Aorta (tissue), 5 donors: ENCODE data around the gene DNAAF3. TPM values are rescaled to one million over a fixed set of nuclear protein-coding genes. Genes with fewer than 3 reads are reported as not detected.

Experiments
- ATAC-seq: fragments of 200-7000 bp; cut with Tn5 transposase; one replicate; pipeline ENCODE4 v1.9.1; 2022; ENCODE audit warnings: moderate library complexity; ENCODE audit not compliant: low FRiP score
- DNase-seq, 2 donors: peaks; one replicate each; pipeline ENCODE4 v3.0.0-alpha.2; 2020
- H3K27ac ChIP-seq, 2 donors: one replicate each; pipeline ENCODE4 v1.5.1; 2013; ENCODE audit warnings: low read length in 2 of 2, mild to moderate bottlenecking in 2 of 2, moderate library complexity in 2 of 2, control low read depth in 1 of 2, inconsistent platforms in 1 of 2, low read depth in 1 of 2
- H3K27me3 ChIP-seq, 2 donors: one replicate each; pipeline ENCODE4 v1.6.1; 2013; ENCODE audit warnings: control low read depth in 1 of 2, low read length in 1 of 2, mild to moderate bottlenecking in 1 of 2, moderate library complexity in 1 of 2; ENCODE audit not compliant: insufficient read depth in 2 of 2, control insufficient read depth in 1 of 2
- H3K36me3 ChIP-seq, 2 donors: one replicate each; pipeline ENCODE4 v1.6.1; 2013; ENCODE audit warnings: control low read depth in 1 of 2, low read length in 1 of 2, mild to moderate bottlenecking in 1 of 2; ENCODE audit not compliant: insufficient read depth in 2 of 2, control insufficient read depth in 1 of 2
- H3K4me1 ChIP-seq, 2 donors: one replicate each; pipeline ENCODE4 v1.6.1; 2013; ENCODE audit warnings: low read length in 2 of 2, control low read depth in 1 of 2, mild to moderate bottlenecking in 1 of 2, moderate library complexity in 1 of 2; ENCODE audit not compliant: insufficient read depth in 2 of 2, control insufficient read depth in 1 of 2
- H3K4me3 ChIP-seq, 2 donors: one replicate each; pipeline ENCODE4 v1.5.1; 2013; ENCODE audit warnings: low read length in 2 of 2, control low read depth in 1 of 2, mild to moderate bottlenecking in 1 of 2
- H3K9me3 ChIP-seq: one replicate; pipeline ENCODE4 v1.6.1; 2013; ENCODE audit warnings: mild to moderate bottlenecking, low read length; ENCODE audit not compliant: control insufficient read depth
- WGBS, 2 donors: extraction: QIAGEN DNeasy Blood & Tissue Kit; methylation state at CpG; one replicate each; pipeline ENCODE4 v1.1.7; 2013; 5-methylcytosine and 5-hydroxymethylcytosine counted together
- intact Hi-C, 2 donors: fragments of 100-400 bp; cut with DNase I; formaldehyde crosslinking; loops; one replicate each; pipeline versions ENCODE4 v1.14.2 to v1.15.0; 2022
- polyA plus RNA-seq, 2 donors: library from polyadenylated mRNA; stranded (reverse); fragments of 200-250 nt; gene quantifications; one replicate each; pipeline ENCODE4 v1.2.3, GENCODE V29; 2013
- total RNA-seq, 2 donors: library from RNA; stranded (reverse); fragmentation: NEBNext Ultra II Directional; extraction: Animal tissue kit (Norgen Biotek cat#: 25700); gene quantifications; one replicate each; pipeline ENCODE4 v1.2.1, GENCODE V29; 2021
- donor health status: healthy with polysubstance abuse.
- donor health status: Bipolar disorder and iron deficiency.
- donor health status: DM: no; HTN: no; CAD: no.
- donor health status: DM: no; HTN: no; CAD: no.
- donor health status: DM: yes; HTN: yes; CAD: no.

The DNAAF3 gene
- total and polyA plus RNA-seq, 4 donors = 0.38 to 0.87 TPM; not detected in 2

- H3K4me3 ChIP-seq = no peak within 1 kb of the TSS
- H3K36me3 ChIP-seq = no peaks in the 10 kb centered on the region
- H3K27ac ChIP-seq = no peak within 1 kb of the TSS
- DNase-seq (no peak), ATAC-seq (no peak)
- H3K9me3 ChIP-seq = peaks cover 2% of the 10 kb centered on the region
- intact Hi-C loops = no loop called here
- H3K4me1 ChIP-seq = no peaks in the 10 kb centered on the region
- peaks cover 0 to 4% of the 10 kb centered on the region in 2 donors for H3K27me3 ChIP-seq
- 1% methylated on average over 64 to 68 of the region's 68 CpGs for WGBS, 2 donors
Observed at GRCh38 chr19:55179606-55180484, 13.4 kb upstream of the DNAAF3 start, which contains the start of gene SYT5. SYT5 (minus strand) TSS chr19:55180289; CDS start chr19:55179041, 1,248 bp downstream.

- H3K9me3 ChIP-seq = peaks cover 2% of the 10 kb centered on the region
- 4% methylated on average over 54 to 61 of the region's 61 CpGs for WGBS, 2 donors
- intact Hi-C loops = no loop called here
- H3K4me3 ChIP-seq = no peak overlapping the region
- ATAC-seq = peak; percentile 67
- peak; percentile 79 to 87 for DNase-seq
- H3K36me3 ChIP-seq = no peaks in the 10 kb centered on the region
- H3K4me1 ChIP-seq = no peaks in the 10 kb centered on the region
- no peak overlapping the region for H3K27ac ChIP-seq
- H3K27me3 ChIP-seq = peaks cover 0 to 4% of the 10 kb centered on the region in 2 donors
Observed at GRCh38 chr19:55178781-55179599, 12.6 kb upstream of the DNAAF3 start.

- 38 to 40% methylated on average over 2 of the region's 2 CpGs for WGBS, 2 donors
- ATAC-seq = no peak
- Histone ChIP-seq H3K27ac (no peak overlapping the region), H3K36me3 (no peaks in the 10 kb centered on the region), H3K9me3 (peaks cover 2% of the 10 kb centered on the region), H3K27me3 (peaks cover 0 to 4% of the 10 kb centered on the region in 2 donors), H3K4me1 (no peaks in the 10 kb centered on the region), H3K4me3 (no peak overlapping the region)
- DNase-seq = no peak
- intact Hi-C loops = no loop called here
Observed at GRCh38 chr19:55176076-55176475, 9.7 kb upstream of the DNAAF3 start.

- ATAC-seq = no peak
- no peak for DNase-seq
- Histone ChIP-seq H3K9me3 (peaks cover 2% of the 10 kb centered on the region), H3K36me3 (no peaks in the 10 kb centered on the region), H3K27me3 (peaks cover 0 to 6% of the 10 kb centered on the region in 2 donors), H3K4me3 (no peak overlapping the region), H3K4me1 (no peaks in the 10 kb centered on the region), H3K27ac (no peak overlapping the region)
- WGBS, 2 donors = 47 to 66% methylated on average over 43 of the region's 43 CpGs
- intact Hi-C loops = no loop called here
Observed at GRCh38 chr19:55175117-55175867, 8.9 kb upstream of the DNAAF3 start.

GRCh38 chr19:55174425-55175116 is 8.2 kb upstream of the DNAAF3 start:
- no peak for ATAC-seq

GRCh38 chr19:55173714-55174409 is 7.4 kb upstream of the DNAAF3 start:
- Histone ChIP-seq H3K9me3 (peaks cover 2% of the 10 kb centered on the region), H3K4me3 (no peak overlapping the region), H3K36me3 (no peaks in the 10 kb centered on the region), H3K27ac (no peak overlapping the region), H3K4me1 (no peaks in the 10 kb centered on the region), H3K27me3 (peaks cover 0 to 6% of the 10 kb centered on the region in 2 donors)
- intact Hi-C loops = no loop called here
- peak; percentile 80 to 86 for DNase-seq
- 1% methylated on average over 34 to 37 of the region's 37 CpGs for WGBS, 2 donors
- peak; percentile 19 for ATAC-seq

More at GRCh38 chr19:55174425-55175116, 8.2 kb upstream of the DNAAF3 start:
- Histone ChIP-seq H3K27ac (no peak overlapping the region), H3K4me3 (no peak overlapping the region), H3K9me3 (peaks cover 2% of the 10 kb centered on the region), H3K4me1 (no peaks in the 10 kb centered on the region), H3K27me3 (peaks cover 0 to 6% of the 10 kb centered on the region in 2 donors), H3K36me3 (no peaks in the 10 kb centered on the region)
- intact Hi-C loops = no loop called here
- DNase-seq = no peak
- 48 to 63% methylated on average over 21 of the region's 21 CpGs for WGBS, 2 donors

- DNase-seq (no peak), ATAC-seq (no peak)
- Histone ChIP-seq H3K27ac (no peak overlapping the region), H3K4me3 (no peak overlapping the region), H3K9me3 (peaks cover 2% of the 10 kb centered on the region), H3K4me1 (no peaks in the 10 kb centered on the region), H3K27me3 (peaks cover 0 to 6% of the 10 kb centered on the region in 2 donors), H3K36me3 (no peaks in the 10 kb centered on the region)
- intact Hi-C loops = no loop called here
- 1 to 2% methylated on average over 29 to 32 of the region's 32 CpGs for WGBS, 2 donors
Observed at GRCh38 chr19:55173186-55173713, 6.8 kb upstream of the DNAAF3 start.
